Stimulated activated CD4-positive, alpha-beta T cell treated with anti-CD3 and anti-CD28 coated beads, Interleukin-15, amount 100 ng/mL, for 24 hours (primary cell): ENCODE data around the gene ULK4.
"Not testable (repeated sequence)": the region's sequence is repeated elsewhere in the genome, so short reads cannot be mapped to it uniquely, and the experiment has no call there.

Source experiments
- DNase-seq: peaks from one replicate; pipeline ENCODE4 v3.0.0-alpha.2; 2020

The ULK4 gene

DNA sequence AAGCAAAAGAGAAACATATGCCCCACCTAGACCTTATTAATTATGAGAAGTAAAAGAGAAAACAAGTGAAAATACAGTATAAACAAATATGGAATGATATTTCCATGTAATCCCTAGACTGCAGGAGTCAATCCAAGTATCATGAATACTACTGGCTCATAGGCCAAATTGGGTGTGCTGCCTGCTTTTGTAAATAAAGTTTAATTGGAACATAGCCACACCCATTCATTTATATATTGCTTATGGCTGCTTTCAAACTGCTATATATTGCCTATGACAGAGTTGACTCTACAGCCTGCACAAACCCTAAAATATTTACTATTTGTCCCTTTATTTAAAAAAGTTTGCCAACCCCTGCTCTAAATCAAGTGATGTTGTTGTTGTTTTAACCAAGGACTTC lies 5.3 kb downstream of the ULK4 start:
- no peak for DNase-seq

- DNase-seq: no peak
Observed at GRCh38 chr3:41955192-41955591, 6.7 kb downstream of the ULK4 start.

- DNase-seq: no peak
Observed at GRCh38 chr3:41943311-41943843, 18.5 kb downstream of the ULK4 start.

- DNase-seq: no peak
Observed at GRCh38 chr3:41940393-41940792, 21.5 kb downstream of the ULK4 start.

DNA sequence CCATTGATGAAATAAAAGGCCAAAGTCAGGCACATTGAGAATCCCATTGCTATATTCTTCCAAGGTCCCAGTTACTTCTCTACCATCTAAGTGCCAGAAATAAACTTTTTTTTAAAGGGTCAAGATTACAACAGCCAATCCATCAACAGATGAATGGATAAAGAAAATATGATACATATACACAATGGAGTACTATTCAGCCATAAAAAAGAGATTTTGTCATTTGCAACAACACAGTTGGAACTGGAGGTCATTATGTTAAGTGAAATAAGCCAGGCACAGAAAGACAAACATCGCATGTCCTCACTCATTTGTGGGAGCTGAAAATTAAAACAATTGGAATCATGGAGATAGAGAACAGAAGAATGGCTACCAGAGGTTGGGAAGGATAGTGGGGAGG lies 25.5 kb downstream of the ULK4 start:
- no peak for DNase-seq

GRCh38 chr3:41933154-41933676 lies 28.7 kb downstream of the ULK4 start:
- no peak for DNase-seq

DNA sequence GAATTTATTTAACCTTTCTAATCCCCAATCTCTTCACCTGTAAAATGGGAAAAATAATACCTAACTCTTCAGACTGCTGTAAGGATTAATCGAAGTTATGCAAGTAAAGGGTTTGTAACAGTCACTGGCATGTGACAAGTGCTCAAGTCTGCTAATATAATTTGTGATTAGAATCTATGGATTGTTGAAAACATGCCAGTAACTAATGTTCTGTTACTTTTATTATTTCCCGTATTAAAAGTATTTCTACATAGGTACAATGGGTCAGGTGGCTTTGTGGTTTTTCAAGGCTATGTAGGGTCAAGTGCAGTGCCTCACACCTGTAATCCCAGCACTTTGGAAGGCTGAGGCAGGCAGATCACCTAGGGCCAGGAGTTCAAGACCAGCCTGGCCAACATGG lies 29.4 kb downstream of the ULK4 start:
- DNase-seq: no peak

GRCh38 chr3:41920406-41920965 lies 41.4 kb downstream of the ULK4 start:
- no peak for DNase-seq

- DNase-seq: no peak
Observed at GRCh38 chr3:41915353-41915752, 46.5 kb downstream of the ULK4 start.

DNA sequence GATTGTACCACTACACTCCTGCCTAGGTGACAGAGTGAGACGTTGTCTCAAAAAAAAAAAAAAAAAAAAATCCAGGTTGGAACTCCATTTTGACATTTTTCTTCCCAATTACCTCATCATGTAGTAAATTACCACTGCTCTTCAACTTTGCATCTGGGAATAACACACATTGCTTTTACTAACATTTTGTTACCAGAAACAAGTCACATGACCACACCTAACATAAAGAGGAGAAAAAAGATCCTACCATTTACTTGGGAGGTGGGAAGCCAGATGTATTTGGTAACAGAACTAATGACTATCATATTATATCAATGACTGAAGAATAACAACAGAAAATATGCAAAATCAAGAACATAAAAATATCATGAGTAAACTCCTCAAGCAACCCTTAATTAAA lies 49.6 kb downstream of the ULK4 start:
- DNase-seq: no peak

DNA sequence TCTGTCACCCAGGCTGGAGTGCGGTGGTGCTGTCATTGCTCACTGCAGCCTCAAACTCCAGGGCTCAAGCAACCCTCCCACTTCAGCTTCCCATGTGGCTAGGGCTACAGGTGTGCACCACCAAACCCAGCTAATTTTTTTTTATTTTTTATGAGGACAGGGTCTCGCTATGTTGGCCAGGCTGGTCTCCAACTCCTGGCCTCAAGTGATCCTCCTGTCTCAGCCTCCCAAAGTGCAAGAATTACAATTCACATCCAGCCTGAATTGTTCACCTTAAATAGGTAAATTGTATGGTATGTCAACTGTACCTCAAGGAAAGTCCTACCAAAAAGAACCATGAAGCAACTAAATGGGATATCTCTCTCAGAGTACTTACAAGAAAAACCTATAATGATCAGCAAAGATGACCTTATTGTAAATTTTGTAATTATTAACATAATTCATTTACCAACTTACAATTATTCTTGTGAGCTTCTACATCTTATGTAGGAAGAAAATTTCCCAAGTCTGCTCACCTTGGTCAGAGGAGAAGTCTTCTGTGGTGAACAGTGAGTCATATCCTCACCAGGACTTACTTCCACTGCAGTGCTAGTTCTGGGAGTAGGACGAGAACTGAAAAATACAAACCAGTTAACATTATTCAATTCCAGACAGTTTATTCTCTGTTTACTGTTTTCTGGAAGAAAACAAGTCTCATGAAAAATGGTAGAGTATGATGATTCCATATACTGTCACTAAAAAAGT lies 54.4 kb downstream of the ULK4 start:
- no peak for DNase-seq

DNA sequence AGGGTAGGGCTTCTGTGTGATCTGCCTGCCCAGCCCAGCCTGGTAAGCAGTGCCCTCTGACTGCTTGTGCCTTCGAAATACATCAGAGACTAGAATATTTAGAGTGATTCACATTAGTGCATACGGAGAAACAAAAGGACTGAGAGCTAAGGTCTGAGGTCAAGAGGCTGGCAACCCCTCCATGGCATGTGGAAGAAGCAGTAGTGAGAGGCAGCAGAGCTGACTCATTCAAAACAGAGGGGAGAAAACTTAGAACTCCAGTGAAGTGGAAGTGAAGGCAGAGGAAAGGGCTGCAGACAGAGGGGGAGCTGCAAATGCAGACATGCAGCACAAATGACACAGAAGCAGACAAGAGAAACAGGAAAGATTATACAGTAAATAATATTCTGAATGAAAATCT lies 61.6 kb downstream of the ULK4 start:
- no peak for DNase-seq

- DNase-seq: no peak
Observed at GRCh38 chr3:41898631-41899030, 63.3 kb downstream of the ULK4 start.

DNA sequence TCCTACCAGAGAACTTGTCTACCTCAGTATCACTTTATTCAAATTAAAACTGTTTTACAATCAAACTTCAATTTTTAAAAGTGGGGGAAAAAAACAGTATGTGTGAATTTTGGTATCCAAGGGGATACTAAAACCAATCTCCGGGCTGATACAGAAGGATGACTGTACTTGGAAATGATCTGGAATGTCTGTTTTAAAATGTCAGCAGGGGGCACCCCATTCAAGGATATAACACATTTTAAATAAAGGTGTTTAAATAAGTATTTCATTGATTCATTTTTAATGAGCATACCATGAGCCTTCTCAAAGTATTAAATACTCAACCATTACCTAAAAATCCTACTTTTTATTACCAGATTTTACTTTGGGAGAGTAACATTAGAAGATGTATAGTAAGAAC lies 67.9 kb downstream of the ULK4 start:
- no peak for DNase-seq

GRCh38 chr3:41888368-41889076 lies 73.4 kb downstream of the ULK4 start:
- DNase-seq: no peak

- DNase-seq: no peak
Observed at GRCh38 chr3:41882956-41883355, 78.9 kb downstream of the ULK4 start.

DNA sequence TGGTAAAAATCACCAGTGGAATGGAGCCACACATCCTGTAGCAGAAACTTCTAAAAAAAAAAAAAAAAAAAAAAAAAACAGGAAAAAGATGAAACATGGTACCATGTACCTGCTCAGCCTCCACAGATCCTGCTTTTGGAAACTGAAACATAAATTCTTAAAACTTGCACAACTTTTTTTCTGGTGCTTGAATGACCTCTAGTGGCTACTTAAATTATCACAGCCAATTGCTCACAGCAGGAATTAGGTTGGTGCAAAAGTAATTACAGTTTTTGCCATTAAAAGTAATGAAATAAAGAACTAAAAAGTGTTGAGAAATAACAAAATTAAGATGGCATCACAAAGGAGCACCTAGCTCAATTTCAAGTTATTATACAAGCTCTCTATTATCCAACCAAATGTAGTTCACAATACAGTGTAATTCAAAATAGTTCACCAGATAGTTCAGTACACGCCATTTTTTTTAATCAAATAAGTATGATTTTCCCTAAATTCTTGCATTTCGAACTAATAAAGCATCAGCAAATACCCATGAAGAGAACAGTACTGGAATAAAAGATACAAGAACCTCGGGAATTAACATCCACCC lies 80.6 kb downstream of the ULK4 start:
- no peak for DNase-seq

DNA sequence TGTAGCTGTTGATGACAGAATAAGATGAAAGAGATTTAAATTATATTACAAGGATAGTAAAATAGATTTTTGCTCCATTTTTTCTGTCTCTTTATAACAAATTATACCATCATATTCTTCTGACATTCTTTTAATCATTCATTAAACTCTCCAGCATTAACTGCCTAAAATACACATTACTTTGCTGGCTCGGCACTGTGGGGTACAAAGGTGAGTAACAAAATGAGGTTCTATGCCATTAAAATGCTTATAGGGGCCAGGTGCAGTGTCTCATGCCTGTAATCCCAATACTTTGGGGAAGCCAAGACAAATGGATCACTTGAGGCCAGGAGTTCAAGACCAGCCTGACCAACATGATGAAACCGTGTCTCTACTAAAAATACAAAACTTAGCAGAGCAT lies 81.5 kb downstream of the ULK4 start:
- no peak for DNase-seq

DNA sequence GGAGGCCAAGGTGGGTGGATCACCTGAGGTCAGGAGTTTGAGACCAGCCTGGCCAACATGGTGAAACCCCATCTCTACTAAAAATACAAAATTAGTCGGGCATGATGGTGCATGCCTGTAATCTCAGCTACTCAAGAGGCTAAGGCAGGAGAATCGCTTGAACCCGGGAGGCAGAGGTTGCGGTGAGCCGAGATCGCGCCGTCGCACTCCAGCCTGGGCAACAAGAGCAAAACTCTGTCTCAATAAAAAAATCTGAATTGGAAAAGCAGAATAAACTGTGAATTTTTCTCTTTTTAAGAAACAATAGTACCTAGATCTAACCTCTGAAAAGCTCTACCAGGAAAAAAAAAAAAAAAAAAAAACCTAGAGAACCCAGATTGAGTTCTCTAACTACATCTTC lies 84.2 kb downstream of the ULK4 start:
- DNase-seq: not testable (repeated sequence)

- DNase-seq: no peak
Observed at GRCh38 chr3:41874022-41874421, 87.9 kb downstream of the ULK4 start.

GRCh38 chr3:41872157-41872556 lies 89.7 kb downstream of the ULK4 start:
- DNase-seq: no peak

GRCh38 chr3:41867533-41867932 lies 94.4 kb downstream of the ULK4 start:
- no peak for DNase-seq

DNA sequence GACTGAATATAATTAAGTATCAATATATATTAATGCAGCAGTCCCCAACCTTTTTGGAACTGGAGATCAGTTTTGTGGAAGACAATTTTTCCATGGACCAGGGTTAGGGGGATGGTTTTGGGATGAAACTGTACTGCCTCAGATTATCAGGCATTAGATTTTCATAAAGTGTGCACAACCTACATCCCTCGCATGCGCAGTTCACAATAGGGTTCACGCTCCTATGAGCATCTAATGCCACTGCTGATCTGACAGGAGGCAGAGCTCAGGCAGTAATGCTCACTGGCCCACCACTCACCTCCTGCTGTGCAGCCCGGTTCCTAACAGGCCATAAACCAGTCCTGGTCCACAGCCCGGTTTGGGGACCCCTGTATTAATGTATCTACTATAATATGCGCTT lies 95.6 kb downstream of the ULK4 start:
- no peak for DNase-seq

- no peak for DNase-seq
Observed at GRCh38 chr3:41863024-41863423, 98.9 kb downstream of the ULK4 start.
